CD4-positive, alpha-beta T cell treated with Interleukin-10 for 1 hour (primary cell): ENCODE measurements around the gene ACVR1.

Experiments used
- DNase-seq: peaks from one replicate; pipeline ENCODE4 v3.0.0-alpha.2; 2020

Gene ACVR1

GRCh38 chr2:157691131-157691530 lies 185.0 kb downstream of the ACVR1 start:
- no peak for DNase-seq
